Activated CD8-positive, alpha-beta T cell treated with anti-CD3 and anti-CD28 coated beads for 36 hours (primary cell): ENCODE measurements around the gene KIF2A. TPM values are rescaled to one million over a fixed set of nuclear protein-coding genes. Genes with fewer than 3 reads are reported as not detected.

Experiments used
- ATAC-seq: fragments of 200-7000 bp; cut with Tn5 transposase; one replicate; pipeline ENCODE4 v1.10.0; 2021; ENCODE audit warnings: mild to moderate bottlenecking, moderate library complexity
- CTCF ChIA-PET: fragments of 350-600 bp; sonication (Branson Sonifier 250); formaldehyde crosslinking; loops from one replicate; lab custom pipeline; 2021; ENCODE audit warnings: antibody characterized with exemption; lab: Charles Lee
- POLR2A ChIA-PET: fragments of 350-600 bp; sonication (Branson Sonifier 250); formaldehyde crosslinking; loops from one replicate; lab custom pipeline; 2021; ENCODE audit warnings: antibody characterized with exemption; lab: Charles Lee
- DNase-seq: peaks from one replicate; pipeline ENCODE4 v3.0.0-alpha.2; 2020
- H3K27ac Mint-ChIP-seq: one replicate; pipeline ENCODE4 v1.8.0; 2021; ENCODE audit warnings: mild to moderate bottlenecking, mixed read lengths
- H3K27me3 Mint-ChIP-seq: one replicate; pipeline ENCODE4 v1.8.0; 2021; ENCODE audit warnings: mixed read lengths
- H3K36me3 Mint-ChIP-seq: one replicate; pipeline ENCODE4 v1.8.0; 2021; ENCODE audit warnings: low read depth, mixed read lengths
- H3K4me1 Mint-ChIP-seq: one replicate; pipeline ENCODE4 v1.8.0; 2021; ENCODE audit warnings: low read depth, mixed read lengths
- H3K4me3 Mint-ChIP-seq: one replicate; pipeline ENCODE4 v1.8.0; 2021; ENCODE audit warnings: mild to moderate bottlenecking, moderate library complexity, mixed read lengths
- H3K9me3 Mint-ChIP-seq: one replicate; pipeline ENCODE4 v1.8.0; 2021; ENCODE audit warnings: mixed read lengths
- intact Hi-C: fragments of 100-400 bp; cut with micrococcal nuclease; formaldehyde crosslinking; loops from one replicate; pipeline ENCODE4 v1.10.0; 2022
- total RNA-seq, 2 experiments: library from RNA; stranded (reverse); gene quantifications; one replicate each; pipeline ENCODE4 v1.2.3, GENCODE V29; 2021
- TF ChIP-seq, protein P1 (sequence below): fragments of 200-600 bp; IDR thresholded peaks from one replicate; pipeline ENCODE4 v1.8.0; 2022; ENCODE audit warnings: antibody characterized with exemption, mild to moderate bottlenecking

The KIF2A gene
- total RNA-seq, 2 experiments from 2014 or later: 251 to 257 TPM

DNA sequence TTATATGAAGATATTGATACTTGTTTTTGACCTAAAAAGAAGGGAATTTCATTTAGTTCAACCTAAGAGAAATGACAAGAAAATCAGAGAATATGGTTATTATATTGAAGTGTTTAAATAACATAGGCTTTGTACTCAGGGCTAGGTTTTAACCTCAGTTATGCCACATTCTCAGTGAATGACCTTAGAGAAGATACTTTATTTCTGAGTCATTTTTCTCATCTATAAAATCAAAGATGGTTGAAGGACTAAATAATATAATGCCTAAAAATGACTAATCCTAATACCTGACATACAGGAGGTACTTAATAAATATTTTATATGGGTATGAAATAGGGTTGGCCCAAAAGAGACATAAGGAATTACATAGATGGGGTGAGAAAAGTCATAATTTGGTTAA, 65.4 kb downstream of the KIF2A start:
- H3K9me3 Mint-ChIP-seq: no peaks in the 10 kb centered on the region
- no peak for ATAC-seq
- no peak for DNase-seq
- TF ChIP-seq, protein P1, sequence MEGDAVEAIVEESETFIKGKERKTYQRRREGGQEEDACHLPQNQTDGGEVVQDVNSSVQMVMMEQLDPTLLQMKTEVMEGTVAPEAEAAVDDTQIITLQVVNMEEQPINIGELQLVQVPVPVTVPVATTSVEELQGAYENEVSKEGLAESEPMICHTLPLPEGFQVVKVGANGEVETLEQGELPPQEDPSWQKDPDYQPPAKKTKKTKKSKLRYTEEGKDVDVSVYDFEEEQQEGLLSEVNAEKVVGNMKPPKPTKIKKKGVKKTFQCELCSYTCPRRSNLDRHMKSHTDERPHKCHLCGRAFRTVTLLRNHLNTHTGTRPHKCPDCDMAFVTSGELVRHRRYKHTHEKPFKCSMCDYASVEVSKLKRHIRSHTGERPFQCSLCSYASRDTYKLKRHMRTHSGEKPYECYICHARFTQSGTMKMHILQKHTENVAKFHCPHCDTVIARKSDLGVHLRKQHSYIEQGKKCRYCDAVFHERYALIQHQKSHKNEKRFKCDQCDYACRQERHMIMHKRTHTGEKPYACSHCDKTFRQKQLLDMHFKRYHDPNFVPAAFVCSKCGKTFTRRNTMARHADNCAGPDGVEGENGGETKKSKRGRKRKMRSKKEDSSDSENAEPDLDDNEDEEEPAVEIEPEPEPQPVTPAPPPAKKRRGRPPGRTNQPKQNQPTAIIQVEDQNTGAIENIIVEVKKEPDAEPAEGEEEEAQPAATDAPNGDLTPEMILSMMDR: no peak
- no peak overlapping the region for H3K4me3 Mint-ChIP-seq
- ChIA-PET CTCF (interaction anchor here (1.1 kb wide), 1 partner anchor 14 kb away, joined by 3 read pairs; no protein-coding TSS in a partner anchor), POLR2A (no interaction called here)
- no peaks in the 10 kb centered on the region for H3K27me3 Mint-ChIP-seq
- peak overlapping the region; percentile 26 for H3K27ac Mint-ChIP-seq
- H3K36me3 Mint-ChIP-seq: peaks cover 49% of the 10 kb centered on the region
- intact Hi-C loops: no loop called here
- peaks cover 5% of the 10 kb centered on the region for H3K4me1 Mint-ChIP-seq

DNA sequence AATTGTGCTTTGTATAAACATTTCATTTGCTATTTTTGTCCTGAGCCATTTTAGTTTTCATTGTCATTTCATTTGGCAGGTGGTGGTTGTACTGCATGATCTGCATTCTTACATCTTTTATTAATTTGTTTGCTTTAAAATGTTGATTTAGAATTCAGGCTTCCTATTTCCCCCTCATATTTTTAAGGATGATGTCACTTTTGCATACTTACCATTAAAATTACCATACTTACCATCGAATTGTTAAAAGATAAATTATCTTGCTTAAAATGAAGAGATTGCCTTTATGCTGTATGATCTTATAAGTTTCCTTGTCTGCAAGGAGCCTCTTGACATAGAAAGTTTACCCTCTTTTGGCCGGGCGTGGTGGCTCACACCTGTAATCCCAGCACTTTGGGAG, 66.6 kb downstream of the KIF2A start:
- Mint-ChIP-seq H3K4me3 (no peak overlapping the region), H3K27ac (peak overlapping the region; percentile 36), H3K27me3 (no peaks in the 10 kb centered on the region), H3K4me1 (peaks cover 3% of the 10 kb centered on the region), H3K9me3 (no peaks in the 10 kb centered on the region), H3K36me3 (peaks cover 51% of the 10 kb centered on the region)
- POLR2A ChIA-PET: interaction anchor here (0.7 to 1.0 kb wide), 2 partner anchors 57 to 398 kb away, joined by 3 read pairs; no protein-coding TSS in a partner anchor
- TF ChIP-seq, protein P1: no peak
- ATAC-seq (no peak), DNase-seq (no peak)
- CTCF ChIA-PET: no interaction called here
- intact Hi-C loops: no loop called here

DNA sequence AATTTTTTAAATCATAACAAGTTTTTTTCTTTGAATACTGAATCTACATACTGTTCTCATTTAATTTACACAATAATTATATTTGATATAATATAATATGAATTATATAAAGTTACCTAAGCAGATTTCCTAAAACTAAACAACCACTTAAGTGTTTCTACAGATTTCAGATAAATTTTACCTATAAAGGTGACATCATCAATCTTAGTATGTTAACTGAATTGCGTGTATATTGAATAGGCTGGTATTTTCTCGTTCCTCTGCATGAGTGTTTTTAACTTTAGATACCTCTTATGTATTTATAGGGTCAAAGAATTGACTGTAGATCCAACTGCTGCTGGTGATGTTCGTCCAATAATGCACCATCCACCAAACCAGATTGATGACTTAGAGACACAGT, 67.4 kb downstream of the KIF2A start:
- Mint-ChIP-seq H3K4me1 (peaks cover 3% of the 10 kb centered on the region), H3K9me3 (no peaks in the 10 kb centered on the region), H3K4me3 (no peak overlapping the region), H3K27me3 (no peaks in the 10 kb centered on the region), H3K36me3 (peaks cover 56% of the 10 kb centered on the region), H3K27ac (no peak overlapping the region)
- CTCF ChIA-PET: interaction anchor here (1.2 to 1.5 kb wide), 2 partner anchors 16 to 149 kb away, joined by 4 read pairs; no protein-coding TSS in a partner anchor
- ATAC-seq (no peak), DNase-seq (no peak)
- intact Hi-C loops: no loop called here
- TF ChIP-seq, protein P1: no peak
- POLR2A ChIA-PET: interaction anchor here (0.7 to 1.0 kb wide), 2 partner anchors 58 to 397 kb away, joined by 3 read pairs; no protein-coding TSS in a partner anchor

DNA sequence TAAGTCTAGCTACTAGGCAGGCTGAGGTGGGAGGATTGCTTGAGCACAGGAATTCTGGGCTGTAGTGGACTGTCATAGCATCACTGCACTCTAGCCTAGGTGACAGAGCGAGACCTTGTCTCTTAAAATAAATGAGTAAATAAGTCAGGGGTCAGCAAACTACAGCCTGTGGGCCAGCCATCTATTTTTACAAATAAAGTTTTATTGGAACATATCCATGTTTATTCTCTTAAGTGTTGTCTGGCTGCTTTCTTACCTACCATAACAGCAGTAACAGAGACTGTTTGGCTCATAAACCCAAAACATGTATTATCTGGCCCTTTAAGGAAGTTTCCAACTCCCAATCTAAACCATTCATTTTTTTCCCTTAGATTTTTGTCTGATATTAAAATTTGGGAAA, 68.1 kb downstream of the KIF2A start:
- intact Hi-C loops: no loop called here
- H3K27me3 Mint-ChIP-seq: no peaks in the 10 kb centered on the region
- TF ChIP-seq, protein P1: no peak
- DNase-seq (no peak), ATAC-seq (no peak)
- no peaks in the 10 kb centered on the region for H3K9me3 Mint-ChIP-seq
- peaks cover 60% of the 10 kb centered on the region for H3K36me3 Mint-ChIP-seq
- POLR2A ChIA-PET: no interaction called here
- H3K4me1 Mint-ChIP-seq: peaks cover 3% of the 10 kb centered on the region
- CTCF ChIA-PET: interaction anchor here (1.2 to 1.5 kb wide), 2 partner anchors 16 to 150 kb away, joined by 4 read pairs; no protein-coding TSS in a partner anchor
- H3K4me3 Mint-ChIP-seq: no peak overlapping the region
- no peak overlapping the region for H3K27ac Mint-ChIP-seq

DNA sequence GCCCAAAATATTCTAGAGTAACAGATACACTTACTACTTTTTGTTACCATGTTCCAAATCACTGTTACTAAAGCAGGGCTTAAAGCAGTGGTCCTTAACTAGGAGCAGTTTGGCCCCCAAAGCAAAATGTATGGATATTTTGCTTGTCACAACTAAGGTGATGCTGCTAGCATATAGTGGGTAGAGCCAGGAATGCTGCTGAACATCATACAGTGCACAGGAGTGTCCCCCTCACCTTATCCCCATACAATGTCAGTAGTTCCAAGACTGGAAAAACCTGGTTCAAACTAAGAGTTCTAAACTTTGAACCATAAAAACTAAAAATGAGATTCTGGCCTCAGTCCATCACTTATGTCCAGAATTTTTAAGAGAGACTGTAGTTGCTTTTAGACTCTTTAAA, 69.6 kb downstream of the KIF2A start:
- H3K36me3 Mint-ChIP-seq: peaks cover 64% of the 10 kb centered on the region
- H3K4me3 Mint-ChIP-seq: no peak overlapping the region
- intact Hi-C loops: no loop called here
- ChIA-PET POLR2A (no interaction called here), CTCF (no interaction called here)
- peak overlapping the region; percentile 40 for H3K27ac Mint-ChIP-seq
- TF ChIP-seq, protein P1: no peak
- H3K4me1 Mint-ChIP-seq: peaks cover 2% of the 10 kb centered on the region
- no peak for ATAC-seq
- no peaks in the 10 kb centered on the region for H3K9me3 Mint-ChIP-seq
- no peak for DNase-seq
- no peaks in the 10 kb centered on the region for H3K27me3 Mint-ChIP-seq
